ENCODE measurements around the gene MRPL3.

The MRPL3 gene

DNA sequence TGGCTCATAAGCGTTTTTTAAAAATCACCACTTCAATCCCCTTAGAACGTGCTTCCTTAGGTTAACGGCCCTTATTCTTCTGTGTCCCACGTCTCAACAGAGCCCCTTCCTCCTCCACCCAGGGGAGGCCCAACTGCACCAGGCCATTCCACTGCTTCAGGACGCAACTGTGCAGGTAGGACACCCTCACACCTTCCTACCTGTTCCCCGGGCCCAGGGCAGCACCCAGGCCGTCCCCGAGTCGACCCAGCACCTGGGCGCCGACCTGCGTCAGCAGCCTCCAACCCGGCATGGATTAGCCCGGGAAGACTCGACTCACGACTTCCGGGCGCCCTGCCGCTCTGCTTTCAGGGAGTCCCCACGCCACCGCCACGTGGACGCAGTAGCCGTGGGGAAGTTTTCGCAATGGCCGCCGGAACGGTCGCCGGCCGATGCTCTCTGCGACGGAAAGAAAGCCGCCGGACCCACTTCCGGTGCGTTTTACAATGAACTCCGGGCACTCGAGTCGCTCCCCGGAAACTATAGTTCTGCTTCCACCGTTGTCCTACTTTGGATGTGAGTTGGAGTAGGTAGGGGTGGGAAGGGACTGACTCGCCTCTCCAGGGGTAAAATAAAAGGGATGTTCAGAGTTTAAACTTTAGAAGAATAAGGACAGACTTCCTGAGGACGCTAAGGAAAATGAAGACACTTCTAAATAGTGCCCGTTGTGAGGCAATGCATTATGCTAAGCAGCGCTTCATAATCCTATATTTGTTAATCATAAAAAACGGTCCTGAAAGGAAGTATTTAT is at the start of gene MRPL3:
Gene MRPL3, minus strand, starts transcription at position 442 of the 790 bp plus-strand sequence. Its CDS starts 150 bp downstream, at position 292.
- peak; percentile 76 for DNase-seq (ENCODE audit: low spot score)

DNA sequence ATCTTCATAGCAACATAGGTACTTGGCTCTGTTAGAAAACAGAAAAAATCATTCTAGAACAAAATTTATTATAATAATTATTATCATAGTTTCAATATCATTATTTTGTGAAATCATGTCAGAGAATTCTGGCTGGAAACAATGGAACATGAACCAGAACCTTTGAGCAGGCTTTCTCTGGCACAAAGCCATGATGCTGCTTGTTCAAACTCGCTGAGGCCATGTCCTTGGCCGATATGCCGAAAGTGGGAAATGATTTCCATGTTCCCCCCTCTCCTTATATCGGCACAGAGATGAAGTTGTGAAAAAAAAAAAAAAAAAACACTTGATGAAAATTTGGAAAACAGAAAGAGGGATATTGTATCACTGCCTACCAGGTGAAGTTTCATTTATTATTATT is 49.0 kb upstream of the MRPL3 start:
- DNase-seq (ENCODE audit: low spot score) = no peak

DNA sequence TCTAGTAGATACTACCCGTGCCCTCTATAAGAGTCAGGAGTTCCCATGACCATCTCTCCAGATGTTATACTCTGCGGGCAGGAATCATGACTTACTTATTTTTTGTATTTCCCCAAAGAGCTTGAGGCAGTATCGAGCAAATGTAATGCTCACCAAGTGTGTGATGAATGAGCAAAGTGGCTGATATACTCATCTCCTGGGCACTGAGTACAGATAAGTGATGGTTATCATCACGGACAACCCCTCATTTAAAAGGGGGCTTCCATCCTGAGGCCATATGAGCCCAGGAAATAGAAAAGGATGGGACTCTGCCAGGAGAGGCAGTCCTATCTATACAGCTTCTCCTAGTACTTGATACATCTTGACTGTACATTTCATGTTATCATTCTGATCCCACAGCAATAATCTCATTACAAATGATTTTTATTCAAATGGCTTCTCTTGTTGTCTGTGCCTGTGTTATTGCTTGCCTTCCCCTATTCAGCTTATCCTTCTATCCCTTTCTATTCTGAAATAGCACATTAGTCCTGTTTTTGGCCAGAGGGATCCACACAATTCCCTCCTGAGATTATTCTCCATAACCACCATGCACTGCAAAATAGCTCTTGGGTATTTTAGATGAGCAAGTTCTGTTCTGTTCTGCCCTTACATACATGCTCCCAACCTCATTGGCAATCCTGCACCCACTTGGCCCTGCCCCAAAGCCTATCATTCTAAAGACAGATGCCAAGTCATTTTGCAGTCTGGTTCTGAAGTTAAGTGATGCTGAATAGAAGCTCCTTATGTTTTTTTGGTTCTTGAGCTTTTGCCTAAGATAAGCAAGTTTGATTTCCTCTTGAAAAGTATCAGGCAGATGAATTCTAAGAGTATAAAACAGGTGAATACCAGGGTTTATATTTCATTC is 48.0 kb upstream of the MRPL3 start:
- no peak for DNase-seq (ENCODE audit: low spot score)

DNA sequence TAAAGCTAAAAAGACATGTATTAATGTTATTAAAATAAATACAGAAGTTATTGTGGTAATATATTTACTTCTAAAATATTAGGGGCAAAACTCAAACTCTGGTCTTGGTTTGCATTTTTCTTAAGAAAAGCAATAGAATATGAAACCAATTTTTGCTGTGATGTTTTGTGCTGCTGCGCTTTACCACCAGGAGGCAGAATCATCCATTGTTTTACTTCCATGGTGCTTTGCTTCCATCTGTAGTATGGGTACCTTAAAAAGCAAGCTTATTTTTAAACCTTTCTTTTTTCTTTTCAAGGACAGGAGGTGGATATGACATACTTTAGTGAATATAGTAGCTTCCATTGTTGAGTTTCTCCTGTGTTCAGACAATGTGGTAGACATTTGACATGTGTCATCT is 46.6 kb upstream of the MRPL3 start:
- DNase-seq (ENCODE audit: low spot score) = no peak

DNA sequence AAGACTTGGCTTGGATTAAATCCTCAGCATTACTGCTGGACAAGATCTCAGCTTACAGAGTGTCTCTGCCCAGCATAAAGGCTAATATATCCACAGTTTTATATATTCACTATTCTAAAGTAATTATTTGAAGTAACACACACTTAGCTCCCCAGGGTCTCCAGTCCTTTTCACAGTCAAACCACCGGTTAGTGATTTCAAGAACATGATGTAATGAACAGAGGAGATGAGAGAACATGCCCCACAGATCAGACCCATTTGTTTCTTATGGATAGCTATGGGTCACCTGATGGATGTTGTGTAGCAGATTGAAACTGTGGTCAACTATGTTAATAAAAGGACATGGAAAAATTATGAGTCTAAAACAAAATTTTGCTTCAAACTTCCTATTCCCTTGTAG is 44.8 kb upstream of the MRPL3 start:
- DNase-seq (ENCODE audit: low spot score) = no peak

- DNase-seq (ENCODE audit: low spot score) = no peak
Observed at GRCh38 chr3:131546441-131546840, 43.7 kb upstream of the MRPL3 start.

DNA sequence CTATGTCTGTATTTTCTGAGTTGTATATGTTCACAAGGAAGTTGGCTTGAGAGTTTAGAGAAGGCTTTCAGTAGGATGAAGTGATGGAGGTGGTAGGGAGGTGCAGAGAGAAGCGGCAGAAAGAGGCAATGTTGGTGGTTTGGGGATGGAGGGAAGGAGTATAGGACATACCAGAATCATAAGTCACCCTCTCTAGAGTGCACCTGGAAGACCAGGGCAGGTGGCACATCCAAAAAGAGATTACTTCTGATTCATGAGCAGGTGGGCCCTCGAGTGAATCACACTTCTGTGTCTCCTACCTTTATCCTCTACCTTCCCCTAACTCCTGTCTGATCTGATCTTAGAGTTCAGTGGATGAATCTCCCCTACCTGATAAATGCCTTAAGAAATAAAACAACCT is 41.8 kb upstream of the MRPL3 start:
- no peak for DNase-seq (ENCODE audit: low spot score)

GRCh38 chr3:131543714-131544113 is 40.9 kb upstream of the MRPL3 start:
- peak; percentile 24 for DNase-seq (ENCODE audit: low spot score)

DNA sequence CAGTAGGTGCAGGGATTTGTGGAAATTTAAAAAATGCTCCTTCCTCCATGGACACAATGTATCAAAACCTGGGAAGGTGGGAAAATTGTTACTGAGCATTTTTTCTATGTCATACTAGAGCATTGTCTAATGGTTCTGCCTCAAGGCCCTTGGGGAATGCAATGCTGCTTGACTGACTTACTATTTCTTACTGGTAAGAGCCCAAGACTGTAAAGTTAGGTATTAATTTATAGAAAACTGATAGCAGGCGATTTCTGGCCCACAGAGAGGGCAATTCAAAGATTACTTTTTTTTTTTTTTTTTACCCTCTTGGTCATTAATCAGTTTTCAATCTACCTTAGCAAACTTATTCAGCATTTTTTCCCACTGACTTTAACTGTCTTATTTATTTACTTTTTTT is 38.5 kb upstream of the MRPL3 start:
- DNase-seq (ENCODE audit: low spot score) = no peak

GRCh38 chr3:131540821-131541220 is 38.0 kb upstream of the MRPL3 start:
- DNase-seq (ENCODE audit: low spot score) = no peak

GRCh38 chr3:131540143-131540542 is 37.4 kb upstream of the MRPL3 start:
- DNase-seq (ENCODE audit: low spot score) = no peak

GRCh38 chr3:131538968-131539367 is 36.2 kb upstream of the MRPL3 start:
- no peak for DNase-seq (ENCODE audit: low spot score)

- DNase-seq (ENCODE audit: low spot score) = no peak
Observed at GRCh38 chr3:131537531-131537930, 34.8 kb upstream of the MRPL3 start.

DNA sequence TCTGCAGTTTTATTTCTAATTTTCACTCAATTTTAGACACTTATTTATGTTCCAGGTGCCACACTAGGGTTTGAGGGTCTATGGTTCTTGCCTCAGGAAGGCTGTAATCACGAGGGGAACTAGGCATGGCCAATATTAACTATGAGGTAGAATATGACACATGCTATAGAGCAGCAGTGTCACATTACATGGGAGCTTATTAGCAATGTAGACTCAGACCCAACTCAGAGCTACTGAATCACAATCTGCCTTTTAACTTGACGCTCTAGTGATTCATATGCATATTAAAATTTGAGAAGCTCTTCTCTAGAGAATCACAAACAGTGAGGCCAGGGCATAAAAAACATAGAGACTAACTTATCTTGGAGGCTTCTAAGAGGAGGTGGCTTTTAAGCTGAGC is 32.8 kb upstream of the MRPL3 start:
- DNase-seq (ENCODE audit: low spot score) = no peak

GRCh38 chr3:131535131-131535530 is 32.4 kb upstream of the MRPL3 start:
- DNase-seq (ENCODE audit: low spot score) = no peak

- no peak for DNase-seq (ENCODE audit: low spot score)
Observed at GRCh38 chr3:131532645-131533044, 29.9 kb upstream of the MRPL3 start.

DNA sequence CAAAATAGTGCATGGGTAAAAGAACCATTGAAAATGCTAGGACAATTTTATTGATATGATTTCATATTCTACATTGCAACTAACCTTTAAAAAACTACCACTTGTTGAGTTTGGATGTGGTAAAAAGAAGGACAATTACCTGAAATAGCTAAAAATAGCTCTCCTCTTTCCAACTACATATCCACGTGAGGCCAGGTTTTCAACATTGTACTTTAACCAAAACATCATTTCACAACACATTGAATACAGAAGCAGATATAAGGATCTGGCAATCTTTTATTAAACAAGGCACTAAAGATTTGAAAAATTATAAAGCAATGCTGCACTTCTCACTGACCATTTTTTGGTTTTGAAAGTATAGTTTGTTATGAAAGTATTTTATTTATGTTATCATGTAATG is 28.1 kb upstream of the MRPL3 start:
- DNase-seq (ENCODE audit: low spot score) = no peak

- no peak for DNase-seq (ENCODE audit: low spot score)
Observed at GRCh38 chr3:131530388-131530787, 27.6 kb upstream of the MRPL3 start.

DNA sequence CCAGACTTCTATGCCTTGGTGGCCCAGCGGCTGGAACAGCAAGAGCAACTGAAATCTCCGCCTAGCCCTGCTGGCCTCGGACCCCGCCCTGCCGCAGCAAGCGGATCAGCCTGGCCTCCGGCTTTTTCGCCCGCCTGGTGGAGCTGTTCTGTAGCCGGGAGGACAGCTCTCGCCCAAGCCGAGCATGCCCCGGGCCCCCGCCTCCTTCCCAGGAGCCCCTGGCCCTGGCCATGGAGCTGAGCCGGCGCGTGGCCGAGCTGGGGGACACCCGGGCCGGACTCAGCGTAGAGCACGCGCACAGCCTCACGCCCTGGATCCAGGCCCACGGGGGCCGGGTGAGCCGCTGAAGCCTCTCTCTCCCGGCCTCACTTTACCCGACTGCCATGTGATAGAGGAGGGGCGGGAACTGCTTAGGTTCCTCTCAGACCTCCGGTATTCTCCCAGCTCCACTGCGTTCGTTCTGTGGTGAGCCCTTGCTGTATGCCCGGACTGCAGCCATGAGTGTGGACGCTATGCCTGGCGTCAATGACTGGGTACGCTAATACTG is 24.1 kb upstream of the MRPL3 start:
- no peak for DNase-seq (ENCODE audit: low spot score)

DNA sequence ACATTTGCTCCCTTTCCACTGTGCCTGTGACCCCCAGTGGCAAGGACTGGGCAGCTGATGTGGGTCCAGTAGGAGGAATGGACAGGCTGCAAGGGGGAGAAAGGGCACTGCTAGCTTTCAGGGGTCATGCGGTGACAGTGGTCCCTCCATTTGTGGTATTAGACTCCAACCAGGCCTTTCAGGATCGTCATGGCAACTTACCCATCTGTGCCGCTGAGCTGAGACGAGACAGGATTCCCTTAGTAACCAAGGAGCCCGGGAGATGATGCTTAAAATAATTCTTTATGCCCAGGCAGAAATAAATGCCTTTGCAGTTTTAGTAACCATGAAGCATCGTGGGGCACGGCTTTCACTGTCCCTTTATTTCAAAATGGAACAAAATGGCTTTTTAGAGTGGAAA is 15.9 kb upstream of the MRPL3 start:
- no peak for DNase-seq (ENCODE audit: low spot score)

GRCh38 chr3:131505421-131505820 is 2.6 kb upstream of the MRPL3 start:
- no peak for DNase-seq (ENCODE audit: low spot score)

DNA sequence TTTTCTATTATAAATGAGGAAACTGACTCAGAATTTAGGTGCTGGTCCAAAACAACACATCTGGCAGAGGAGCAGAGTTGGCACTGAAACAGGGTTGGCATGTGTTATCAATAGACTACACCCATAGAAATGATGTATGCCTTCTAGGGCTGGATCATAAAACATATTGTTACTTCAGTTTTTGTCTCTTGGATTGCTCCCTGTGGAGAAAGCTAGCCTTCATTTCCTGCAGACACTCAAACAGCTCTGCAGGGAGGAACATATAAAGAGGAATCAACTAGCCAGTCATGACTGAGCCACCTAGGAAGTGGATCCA is 507 bp upstream of the MRPL3 start:
- DNase-seq (ENCODE audit: low spot score) = peak; percentile 24

- DNase-seq (ENCODE audit: low spot score) = no peak
Observed at GRCh38 chr3:131501949-131502348, 822 bp downstream of the MRPL3 start.

All from pons (tissue), 1 donor.